BJ (cell line): ENCODE measurements around the gene SAA2. TPM values are rescaled to one million over a fixed set of nuclear protein-coding genes. Genes with fewer than 3 reads are reported as not detected.
"Not testable (repeated sequence)": the region's sequence is repeated elsewhere in the genome, so short reads cannot be mapped to it uniquely, and the experiment has no call there.

Experiments
- CTCF ChIA-PET: fragments of 350-600 bp; formaldehyde crosslinking; extraction: SDS; loops from one replicate; lab custom pipeline; 2021; ENCODE audit warnings: antibody characterized with exemption, inconsistent platforms; lab: Yijun Ruan, JAX
- POLR2A ChIA-PET: fragments of 300-600 bp; sonication (Branson Sonifier 250); formaldehyde crosslinking; extraction: SDS; loops from one replicate; lab custom pipeline; 2021; ENCODE audit warnings: antibody characterized with exemption; lab: Charles Lee
- DNase-seq: peaks from one replicate; pipeline ENCODE4 v3.0.0-alpha.2; 2011; ENCODE audit warnings: low read depth
- H3K27me3 ChIP-seq: 2 replicates; pipeline ENCODE4 v1.6.0; 2011; ENCODE audit warnings: low read length; ENCODE audit not compliant: control insufficient read depth, insufficient read depth
- H3K36me3 ChIP-seq: 2 replicates; pipeline ENCODE4 v1.5.1; 2011; ENCODE audit warnings: low read length; ENCODE audit not compliant: control insufficient read depth, insufficient read depth
- H3K4me3 ChIP-seq: 2 replicates; pipeline ENCODE4 v1.5.1; 2011; ENCODE audit warnings: low read depth, mild to moderate bottlenecking, control low read depth, low read length
- polyA plus RNA-seq: library from polyadenylated mRNA; depleted of rRNA; stranded (reverse); fragments of >200 nt; gene quantifications from 2 replicates; pipeline ENCODE4 v1.2.3, GENCODE V29; 2011
- TF ChIP-seq, protein P1 (sequence below): IDR thresholded peaks from 2 replicates; pipeline ENCODE4 v1.5.1; 2011; ENCODE audit warnings: low read depth, mild to moderate bottlenecking, control low read depth, inconsistent platforms, low read length, moderate library complexity; ENCODE audit not compliant: insufficient read depth

The SAA2 gene
- polyA plus RNA-seq, 1 experiment = 0.54 TPM

GRCh38 chr11:18259259-18259658, 10.8 kb upstream of the SAA2 start:
- TF ChIP-seq, protein P1, sequence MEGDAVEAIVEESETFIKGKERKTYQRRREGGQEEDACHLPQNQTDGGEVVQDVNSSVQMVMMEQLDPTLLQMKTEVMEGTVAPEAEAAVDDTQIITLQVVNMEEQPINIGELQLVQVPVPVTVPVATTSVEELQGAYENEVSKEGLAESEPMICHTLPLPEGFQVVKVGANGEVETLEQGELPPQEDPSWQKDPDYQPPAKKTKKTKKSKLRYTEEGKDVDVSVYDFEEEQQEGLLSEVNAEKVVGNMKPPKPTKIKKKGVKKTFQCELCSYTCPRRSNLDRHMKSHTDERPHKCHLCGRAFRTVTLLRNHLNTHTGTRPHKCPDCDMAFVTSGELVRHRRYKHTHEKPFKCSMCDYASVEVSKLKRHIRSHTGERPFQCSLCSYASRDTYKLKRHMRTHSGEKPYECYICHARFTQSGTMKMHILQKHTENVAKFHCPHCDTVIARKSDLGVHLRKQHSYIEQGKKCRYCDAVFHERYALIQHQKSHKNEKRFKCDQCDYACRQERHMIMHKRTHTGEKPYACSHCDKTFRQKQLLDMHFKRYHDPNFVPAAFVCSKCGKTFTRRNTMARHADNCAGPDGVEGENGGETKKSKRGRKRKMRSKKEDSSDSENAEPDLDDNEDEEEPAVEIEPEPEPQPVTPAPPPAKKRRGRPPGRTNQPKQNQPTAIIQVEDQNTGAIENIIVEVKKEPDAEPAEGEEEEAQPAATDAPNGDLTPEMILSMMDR = no peak
- no peak for DNase-seq
- Histone ChIP-seq H3K36me3 (no peaks in the 10 kb centered on the region), H3K27me3 (no peaks in the 10 kb centered on the region), H3K4me3 (no peak overlapping the region)
- ChIA-PET POLR2A (no interaction called here), CTCF (interaction anchor here (0.6 to 1.1 kb wide), 2 partner anchors 16 kb away, joined by 3 read pairs; no protein-coding TSS in a partner anchor)

DNA sequence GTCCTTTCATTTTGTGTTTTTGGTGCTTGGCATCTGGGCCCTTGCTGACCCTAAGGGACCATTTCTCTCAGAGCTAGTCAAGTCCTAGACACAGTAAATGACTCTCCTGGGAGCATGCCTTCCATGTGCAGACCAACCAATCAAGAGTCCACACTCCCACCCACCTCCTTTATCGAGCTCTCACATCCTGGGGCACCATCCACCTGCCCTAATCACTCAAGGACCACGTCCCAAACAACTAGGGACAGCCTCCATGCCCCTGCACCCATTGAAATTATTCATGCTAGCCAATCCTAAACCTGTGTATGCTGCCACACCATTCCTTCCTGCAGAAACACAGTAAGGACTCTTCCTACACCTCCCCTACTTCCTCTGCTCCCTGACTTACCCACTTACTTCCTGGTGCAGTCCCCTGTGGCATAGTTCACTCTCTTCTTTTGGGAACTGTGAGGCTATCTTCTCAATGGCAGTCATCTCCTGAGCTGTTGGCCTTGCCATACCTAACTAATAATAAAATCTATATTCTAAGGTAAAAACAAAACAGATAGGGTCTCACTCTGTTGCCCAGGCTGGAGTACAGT, 6.4 kb upstream of the SAA2 start:
- ChIA-PET CTCF (interaction anchor here (1.0 kb wide), 1 partner anchor 11 kb away, joined by 4 read pairs; no protein-coding TSS in a partner anchor), POLR2A (no interaction called here)
- Histone ChIP-seq H3K36me3 (no peaks in the 10 kb centered on the region), H3K4me3 (no peak overlapping the region), H3K27me3 (no peaks in the 10 kb centered on the region)
- DNase-seq = no peak
- TF ChIP-seq, protein P1 = no peak

- Histone ChIP-seq H3K36me3 (no peaks in the 10 kb centered on the region), H3K4me3 (no peak overlapping the region), H3K27me3 (peaks cover 2% of the 10 kb centered on the region; the same call in 1 of the 2 replicates)
- TF ChIP-seq, protein P1 = no peak
- ChIA-PET POLR2A (no interaction called here), CTCF (interaction anchor here (1.7 kb wide), 1 partner anchor 10 kb away, joined by 9 read pairs; no protein-coding TSS in a partner anchor)
- no peak for DNase-seq
Observed at GRCh38 chr11:18253778-18254338, 5.4 kb upstream of the SAA2 start.

GRCh38 chr11:18253233-18253632, 4.8 kb upstream of the SAA2 start:
- Histone ChIP-seq H3K36me3 (no peaks in the 10 kb centered on the region), H3K27me3 (peaks cover 2% of the 10 kb centered on the region), H3K4me3 (no peak overlapping the region)
- no peak for DNase-seq
- TF ChIP-seq, protein P1 = 0 out of 2 replicates have a peak, but pooled peaks have one; percentile 2
- ChIA-PET POLR2A (interaction anchor here (0.6 kb wide), 1 partner anchor 143 kb away, joined by 3 read pairs; no protein-coding TSS in a partner anchor), CTCF (interaction anchor here (1.7 kb wide), 1 partner anchor 9 kb away, joined by 9 read pairs; no protein-coding TSS in a partner anchor)

DNA sequence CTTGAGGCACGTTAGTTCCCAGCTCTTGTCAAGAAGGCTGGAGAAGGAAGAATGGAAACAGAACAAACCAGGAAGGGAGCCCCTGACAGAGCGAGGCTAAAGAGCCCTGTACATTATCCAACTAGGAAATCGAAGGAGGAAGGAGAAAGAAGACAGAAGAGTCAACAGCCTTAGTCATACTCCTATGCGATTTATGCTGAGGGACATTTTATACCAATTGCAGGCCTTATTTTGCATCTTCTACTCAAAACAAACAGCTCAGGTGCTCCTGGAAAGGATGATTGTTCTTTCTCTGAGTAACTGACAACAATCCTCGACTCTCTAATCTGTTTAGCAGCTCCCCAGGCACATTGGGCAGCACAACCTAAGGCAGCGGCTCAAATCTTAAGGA, 1.3 kb downstream of the SAA2 start:
- H3K27me3 ChIP-seq, H3K36me3 ChIP-seq, H3K4me3 ChIP-seq, DNase-seq, CTCF ChIA-PET, POLR2A ChIA-PET: not testable (repeated sequence)

DNA sequence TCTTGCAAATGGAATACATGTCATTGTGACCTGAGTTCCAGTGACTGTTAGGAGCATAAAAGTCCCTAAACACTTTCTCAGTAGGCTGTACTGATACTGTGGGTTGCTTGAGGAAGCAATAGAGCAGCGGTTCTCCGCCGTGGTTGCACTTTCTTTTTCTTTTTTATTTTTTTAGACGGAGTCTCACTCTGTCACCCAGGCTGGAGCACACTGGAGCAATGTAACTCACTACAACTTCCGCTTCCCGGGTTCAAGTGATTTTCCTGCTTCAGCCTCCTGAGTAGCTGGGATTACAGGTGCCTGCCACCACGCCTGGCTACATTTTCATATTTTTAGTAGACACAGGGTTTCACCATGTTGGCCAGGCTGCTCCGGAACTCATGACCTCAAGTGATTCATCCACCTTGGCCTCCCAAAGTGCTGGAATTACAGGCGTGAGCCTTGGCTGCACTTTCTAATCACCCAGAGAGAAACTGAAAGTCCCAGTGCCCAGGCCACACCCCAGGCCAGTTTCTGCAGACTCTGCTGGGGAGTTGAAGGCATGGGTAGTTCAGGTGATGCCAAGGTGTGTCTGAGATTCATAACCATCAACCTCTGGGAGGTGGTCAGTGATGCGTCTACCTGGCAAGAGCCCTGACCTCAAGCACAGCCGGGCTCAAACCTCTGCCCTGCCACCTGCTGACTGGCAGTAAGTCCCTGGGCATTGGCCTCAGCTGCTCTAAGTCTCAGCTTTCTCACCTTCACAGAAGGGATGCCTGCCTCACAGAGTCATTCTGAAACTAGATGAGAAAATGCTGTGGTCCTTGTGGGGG, 1.9 kb downstream of the SAA2 start:
- H3K4me3 ChIP-seq, DNase-seq, H3K27me3 ChIP-seq, POLR2A ChIA-PET, H3K36me3 ChIP-seq, CTCF ChIA-PET: not testable (repeated sequence)
